ENCODE results near the gene AFAP1.
A peak's percentile ranks its signal among the peaks of the same experiment; 100 is the strongest.

AFAP1 gene

GRCh38 chr4:7725951-7726350 lies 213.7 kb downstream of the AFAP1 start:
- DNase-seq (ENCODE audit: low read depth in 2 of 3, low spot score in 1 of 3): no peak

- no peak for DNase-seq (ENCODE audit: low read depth in 2 of 3, low spot score in 1 of 3)
These were observed 216.0 kb downstream of the AFAP1 start for GRCh38 chr4:7723625-7724024.

- DNase-seq (ENCODE audit: low read depth in 2 of 3, low spot score in 1 of 3): no peak
These were observed 216.8 kb downstream of the AFAP1 start for GRCh38 chr4:7722766-7723387.

- DNase-seq (ENCODE audit: low read depth in 2 of 3, low spot score in 1 of 3): peak in 1 of 3 donors; percentile 5
These were observed 217.6 kb downstream of the AFAP1 start for GRCh38 chr4:7721984-7722551.

- DNase-seq (ENCODE audit: low read depth in 2 of 3, low spot score in 1 of 3): peak; percentile 28 to 61 (median 52)
These were observed 220.1 kb downstream of the AFAP1 start for GRCh38 chr4:7719354-7720174.

- no peak for DNase-seq (ENCODE audit: low read depth in 2 of 3, low spot score in 1 of 3)
These were observed 221.6 kb downstream of the AFAP1 start for GRCh38 chr4:7717946-7718490.

DNA sequence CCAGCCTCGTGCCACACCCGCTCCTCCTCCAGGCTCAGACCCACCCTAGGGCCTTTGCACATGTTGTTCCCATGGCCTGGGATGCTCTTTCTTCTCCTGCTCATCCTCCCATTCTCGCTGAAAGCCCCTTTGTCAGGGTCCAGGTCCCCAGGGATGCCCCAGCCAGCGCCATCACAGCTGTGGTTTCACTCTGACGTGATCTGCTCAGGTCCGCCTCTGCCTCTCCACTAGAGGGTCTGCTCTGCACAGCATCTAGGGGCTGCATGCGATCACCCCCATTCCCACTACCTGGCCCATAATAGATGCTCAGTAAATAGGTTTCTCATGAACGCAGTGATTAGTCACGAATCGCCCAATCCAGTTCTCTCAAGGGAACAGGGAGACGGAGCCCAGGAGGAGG lies 222.5 kb downstream of the AFAP1 start:
- DNase-seq (ENCODE audit: low read depth in 2 of 3, low spot score in 1 of 3): no peak

DNA sequence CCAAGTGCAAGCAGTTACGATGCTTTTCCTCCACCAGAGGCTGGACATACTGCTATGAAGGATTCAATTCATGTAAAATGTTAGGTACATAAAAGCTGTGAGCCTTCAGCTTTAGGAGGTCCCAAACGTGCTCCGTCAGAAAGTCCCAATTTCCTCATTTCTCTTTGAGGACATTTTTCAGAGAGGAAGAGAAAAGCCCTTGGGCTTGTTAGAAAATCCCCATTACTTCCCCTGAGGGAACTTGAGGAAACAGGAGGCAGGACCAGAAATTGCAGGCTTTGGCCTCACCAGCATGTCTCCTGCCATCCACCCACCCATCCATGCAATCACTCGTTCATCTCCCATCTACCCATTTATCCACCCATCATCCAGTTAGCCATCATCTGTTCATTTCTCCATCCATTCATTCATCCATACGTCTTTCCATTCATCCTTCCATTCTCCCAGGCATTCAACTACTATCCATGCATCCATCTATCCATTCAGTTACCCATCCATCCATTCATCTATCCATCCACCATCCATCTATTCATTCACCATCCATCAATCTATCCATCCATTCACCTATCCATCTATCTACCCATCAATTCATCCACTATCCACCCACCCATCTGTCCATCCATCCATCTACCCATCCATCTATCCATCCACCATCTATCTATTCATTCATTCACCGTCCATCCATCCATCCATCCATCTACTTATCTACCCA lies 223.5 kb downstream of the AFAP1 start:
- no peak for DNase-seq (ENCODE audit: low read depth in 2 of 3, low spot score in 1 of 3)

- no peak for DNase-seq (ENCODE audit: low read depth in 2 of 3, low spot score in 1 of 3)
These were observed 224.2 kb downstream of the AFAP1 start for GRCh38 chr4:7715271-7716009.

- DNase-seq (ENCODE audit: low read depth in 2 of 3, low spot score in 1 of 3): no peak
These were observed 224.9 kb downstream of the AFAP1 start for GRCh38 chr4:7714738-7715137.

DNA sequence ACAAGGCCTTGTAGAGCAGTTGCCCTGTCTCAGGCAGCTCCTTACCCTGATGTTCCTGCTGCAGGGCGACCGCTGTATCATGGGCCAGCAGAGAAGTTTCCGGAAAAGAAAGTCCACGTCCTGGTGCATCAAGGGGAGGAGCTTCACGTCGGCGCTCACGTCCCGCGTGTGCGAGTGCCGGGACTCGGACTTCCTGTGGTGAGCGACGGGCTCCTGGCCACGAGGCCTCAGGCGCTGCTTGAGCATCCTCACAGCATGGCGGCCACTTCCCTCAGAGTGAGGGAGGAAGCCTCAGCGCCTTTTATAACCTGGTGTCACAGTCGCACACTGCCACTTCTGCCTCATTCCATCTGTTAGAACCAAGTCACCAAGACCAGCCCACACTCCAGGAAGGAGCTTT lies 225.5 kb downstream of the AFAP1 start:
- no peak for DNase-seq (ENCODE audit: low read depth in 2 of 3, low spot score in 1 of 3)

DNA sequence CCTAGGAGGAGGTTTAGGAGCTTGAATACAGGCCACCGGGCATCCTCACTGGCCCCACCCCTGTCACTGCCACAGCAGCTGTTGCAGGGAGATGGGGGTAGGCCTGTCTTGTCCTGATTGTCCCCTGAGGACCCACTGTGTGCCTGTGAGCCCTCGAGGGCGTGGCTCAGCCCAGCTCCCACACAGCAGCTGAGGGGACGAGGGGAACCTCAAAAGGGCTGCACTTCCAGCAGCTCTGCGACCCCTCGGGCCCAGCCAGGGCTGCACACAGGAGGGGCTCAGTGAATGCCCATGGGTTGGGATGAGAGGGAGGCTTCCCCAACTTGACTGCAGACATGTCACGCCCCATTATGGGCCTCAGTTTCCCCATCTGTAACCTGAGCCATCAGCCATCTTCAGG lies 225.9 kb downstream of the AFAP1 start:
- no peak for DNase-seq (ENCODE audit: low read depth in 2 of 3, low spot score in 1 of 3)

DNA sequence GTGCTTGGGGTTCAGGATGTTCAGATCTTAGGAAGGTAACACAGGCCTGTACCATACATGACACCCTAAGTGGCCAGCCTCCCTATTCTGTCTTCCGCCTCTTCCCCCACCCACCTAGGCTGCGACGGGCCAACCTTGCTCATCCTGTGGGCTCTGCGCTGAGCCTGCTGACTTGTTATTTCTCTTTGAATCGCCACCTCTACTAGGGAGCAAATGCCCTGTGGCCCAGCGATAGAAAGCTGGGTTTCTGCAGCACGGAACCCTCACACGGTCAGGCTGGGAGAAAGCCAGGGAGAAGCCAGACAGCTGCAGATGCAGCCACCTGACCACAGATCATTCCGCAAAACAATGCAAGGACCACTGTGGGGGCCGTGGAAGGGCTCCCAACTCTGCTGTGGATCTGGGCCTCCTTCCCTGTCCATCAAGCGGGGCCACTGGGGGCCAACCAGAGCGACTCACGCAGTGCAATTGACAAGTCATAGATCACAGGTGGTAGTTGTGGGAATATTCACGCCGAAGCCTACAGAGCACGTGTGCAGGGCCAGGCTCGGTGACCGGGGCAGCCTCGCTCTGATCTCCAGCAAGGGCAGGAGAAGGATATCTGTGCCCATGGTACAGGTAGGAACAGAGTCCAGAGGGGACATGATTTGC lies 227.5 kb downstream of the AFAP1 start:
- DNase-seq (ENCODE audit: low read depth in 2 of 3, low spot score in 1 of 3): no peak

GRCh38 chr4:7711307-7711963 lies 228.2 kb downstream of the AFAP1 start:
- no peak for DNase-seq (ENCODE audit: low read depth in 2 of 3, low spot score in 1 of 3)

DNA sequence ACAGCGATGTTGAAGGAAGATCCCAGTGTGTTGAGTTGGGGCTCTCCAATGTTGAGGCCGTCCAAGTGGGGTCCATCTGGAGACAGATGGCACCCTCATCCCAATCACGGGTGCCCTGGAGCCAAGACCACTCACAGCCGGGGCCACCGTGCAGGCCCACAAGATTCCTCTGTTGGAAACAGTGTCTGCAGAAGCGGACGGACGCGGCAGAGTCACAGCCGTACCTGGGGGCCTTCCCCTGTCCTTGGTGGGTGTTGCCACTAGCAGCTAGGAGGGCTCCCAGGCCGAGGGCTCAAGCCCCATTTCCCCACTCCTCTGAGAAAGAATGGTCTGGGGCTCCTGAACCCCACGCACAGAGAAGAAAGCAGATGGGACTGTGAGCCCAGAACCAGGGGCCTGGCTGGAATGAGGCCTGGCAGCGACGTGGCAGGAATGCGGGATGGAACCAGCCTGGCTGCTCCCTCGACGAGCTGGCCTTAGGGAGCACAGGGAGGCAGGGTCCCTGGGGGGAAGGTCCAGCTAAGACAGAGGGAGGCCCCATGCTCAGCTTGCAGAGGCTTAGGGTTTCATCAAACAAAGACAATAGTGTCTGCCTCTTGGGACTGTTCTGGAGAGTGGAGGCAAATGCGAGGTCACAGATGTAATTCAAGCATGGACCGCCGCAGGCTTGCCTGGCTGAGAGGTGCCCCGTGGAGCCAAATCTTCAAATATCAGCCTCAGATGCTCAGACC lies 228.9 kb downstream of the AFAP1 start:
- DNase-seq (ENCODE audit: low read depth in 2 of 3, low spot score in 1 of 3): no peak

GRCh38 chr4:7710126-7710525 lies 229.5 kb downstream of the AFAP1 start:
- no peak for DNase-seq (ENCODE audit: low read depth in 2 of 3, low spot score in 1 of 3)

GRCh38 chr4:7709431-7709830 lies 230.2 kb downstream of the AFAP1 start:
- no peak for DNase-seq (ENCODE audit: low read depth in 2 of 3, low spot score in 1 of 3)

DNA sequence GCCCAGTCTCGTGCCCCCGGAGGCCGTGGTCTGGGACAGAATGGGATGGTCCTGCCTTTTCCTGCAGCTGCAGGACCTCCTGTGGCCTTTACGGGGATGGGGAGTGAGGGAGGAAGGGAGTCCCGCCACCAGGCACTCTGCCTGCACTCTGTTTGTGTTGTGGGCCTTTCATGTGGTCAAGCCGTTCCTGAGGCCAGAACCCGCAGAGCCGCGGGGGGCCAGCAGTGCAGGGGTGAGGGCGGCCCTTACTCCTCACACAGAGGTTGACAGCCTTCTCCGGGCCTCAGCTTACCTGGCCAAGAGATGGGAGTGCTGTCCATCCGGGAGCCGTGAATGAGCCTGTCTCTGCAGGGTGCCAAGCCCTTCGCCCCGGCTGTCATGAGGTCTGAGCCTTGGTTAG lies 230.7 kb downstream of the AFAP1 start:
- no peak for DNase-seq (ENCODE audit: low read depth in 2 of 3, low spot score in 1 of 3)

Measured in stimulated activated CD4-positive, alpha-beta T cell treated with anti-CD3 and anti-CD28 coated beads, Interleukin-12 subunit alpha, Interleukin-12 subunit beta, amount 100 ng/mL, for 48 hours (primary cell).